Neuron (in vitro differentiated cells): ENCODE measurements around the gene NRGN.
"Not testable (repeated sequence)": the region's sequence is repeated elsewhere in the genome, so short reads cannot be mapped to it uniquely, and the experiment has no call there.

ENCODE experiments used
- H2AFZ ChIP-seq: one replicate; pipeline ENCODE4 v1.6.1; 2013; ENCODE audit warnings: low read depth, mild to moderate bottlenecking, inconsistent platforms, low read length, moderate library complexity
- H3K27me3 ChIP-seq: one replicate; pipeline ENCODE4 v1.6.1; 2013; ENCODE audit warnings: low read length; ENCODE audit not compliant: insufficient read depth
- H3K36me3 ChIP-seq: one replicate; pipeline ENCODE4 v1.6.1; 2013; ENCODE audit warnings: low read length; ENCODE audit not compliant: insufficient read depth
- H3K4me1 ChIP-seq: one replicate; pipeline ENCODE4 v1.6.1; 2013; ENCODE audit warnings: low read length; ENCODE audit not compliant: insufficient read depth
- H3K4me3 ChIP-seq: 2 replicates; pipeline ENCODE4 v1.5.1; 2013; ENCODE audit warnings: mild to moderate bottlenecking, low read length, moderate library complexity
- H3K9me3 ChIP-seq: one replicate; pipeline ENCODE4 v1.6.1; 2013; ENCODE audit warnings: low read length

The NRGN gene

DNA sequence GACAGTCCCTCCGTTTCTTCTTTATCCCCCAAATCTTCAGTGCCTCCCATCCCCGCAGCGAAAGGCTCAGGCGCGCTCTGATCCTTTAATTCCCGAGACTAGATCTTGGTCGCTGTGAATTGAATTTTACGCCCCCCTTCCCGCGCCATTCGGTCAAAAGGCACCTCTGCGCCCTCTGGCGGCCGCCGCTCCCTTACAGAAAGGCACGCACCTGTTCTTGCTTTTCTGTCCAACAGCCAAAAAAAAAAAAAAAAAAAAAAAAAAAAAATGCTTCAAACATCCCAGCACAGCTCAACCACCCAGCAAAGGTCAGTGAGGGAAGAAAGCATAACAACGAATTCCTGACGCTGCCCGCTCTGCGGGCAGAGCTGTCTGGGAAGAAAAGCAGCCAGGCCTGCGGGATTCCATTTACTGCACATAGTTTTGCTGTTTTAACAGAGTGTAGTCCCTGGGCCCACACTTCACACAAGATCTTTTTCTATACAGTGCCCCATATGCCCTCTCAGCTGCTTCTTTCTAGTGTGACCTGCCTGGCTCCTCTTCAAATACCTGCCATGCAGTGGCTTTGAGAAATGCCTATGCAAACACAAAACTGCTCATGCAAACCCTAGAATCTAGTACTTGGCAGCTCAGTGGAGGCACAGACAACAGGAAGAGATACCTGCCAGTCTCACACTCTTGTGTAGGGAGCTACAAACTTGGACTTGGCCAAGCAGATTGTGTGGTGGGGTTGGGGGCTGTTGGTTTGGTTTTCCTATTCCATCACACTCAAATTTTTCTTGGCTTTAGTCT is 23.6 kb downstream of the NRGN start:
- Histone ChIP-seq H3K27me3 (no peaks in the 10 kb centered on the region), H3K4me1 (peaks cover 3% of the 10 kb centered on the region), H3K9me3 (peaks cover 9% of the 10 kb centered on the region), H3K36me3 (peaks cover 43% of the 10 kb centered on the region), H3K4me3 (no peak overlapping the region), H2AFZ (no peak overlapping the region)

DNA sequence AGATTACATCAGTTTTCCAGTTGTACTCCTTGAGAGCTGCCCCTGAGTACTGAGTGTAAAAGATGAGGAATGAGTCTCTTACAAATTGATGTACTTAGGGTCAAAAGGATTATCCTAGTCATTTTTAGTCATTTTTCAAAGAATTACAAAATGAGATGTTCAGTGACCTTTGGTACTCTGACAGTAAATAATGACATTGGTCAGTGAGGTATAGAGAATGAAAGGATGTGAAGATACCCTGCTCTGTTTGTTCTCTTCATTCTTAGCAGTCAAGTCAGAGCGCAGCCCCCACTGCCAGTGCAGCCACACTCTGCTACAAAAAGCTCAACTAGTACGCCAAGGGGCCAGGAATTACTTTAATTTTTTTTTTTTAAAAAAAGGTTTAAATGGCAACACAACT is 26.4 kb downstream of the NRGN start:
- H3K36me3 ChIP-seq = peaks cover 65% of the 10 kb centered on the region
- no peak overlapping the region for H2AFZ ChIP-seq
- H3K9me3 ChIP-seq = peaks cover 3% of the 10 kb centered on the region
- no peak overlapping the region for H3K4me3 ChIP-seq
- H3K4me1 ChIP-seq = peaks cover 3% of the 10 kb centered on the region
- H3K27me3 ChIP-seq = no peaks in the 10 kb centered on the region

DNA sequence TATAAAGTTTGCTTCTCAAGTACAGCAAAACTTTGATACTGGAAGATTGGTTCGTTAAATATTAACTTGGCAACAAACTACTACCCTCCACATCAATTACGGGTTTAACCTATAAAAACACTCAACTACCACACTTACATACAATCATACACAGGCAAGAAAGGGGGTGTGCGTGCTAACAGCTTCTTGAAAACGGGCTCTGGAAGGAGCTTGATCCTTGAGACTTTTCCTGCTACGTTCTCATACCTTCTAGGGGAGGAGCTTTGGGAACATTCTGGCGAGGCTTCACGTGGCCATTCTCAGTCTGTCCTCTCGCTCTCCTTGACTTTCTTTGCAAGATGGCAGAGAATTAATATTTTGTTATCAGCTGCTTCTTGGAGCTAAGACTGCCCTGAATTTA is 29.2 kb downstream of the NRGN start:
- H2AFZ ChIP-seq = no peak overlapping the region
- peaks cover 83% of the 10 kb centered on the region for H3K36me3 ChIP-seq
- H3K9me3 ChIP-seq = no peaks in the 10 kb centered on the region
- no peak overlapping the region for H3K4me3 ChIP-seq
- H3K4me1 ChIP-seq = peaks cover 3% of the 10 kb centered on the region
- H3K27me3 ChIP-seq = no peaks in the 10 kb centered on the region

DNA sequence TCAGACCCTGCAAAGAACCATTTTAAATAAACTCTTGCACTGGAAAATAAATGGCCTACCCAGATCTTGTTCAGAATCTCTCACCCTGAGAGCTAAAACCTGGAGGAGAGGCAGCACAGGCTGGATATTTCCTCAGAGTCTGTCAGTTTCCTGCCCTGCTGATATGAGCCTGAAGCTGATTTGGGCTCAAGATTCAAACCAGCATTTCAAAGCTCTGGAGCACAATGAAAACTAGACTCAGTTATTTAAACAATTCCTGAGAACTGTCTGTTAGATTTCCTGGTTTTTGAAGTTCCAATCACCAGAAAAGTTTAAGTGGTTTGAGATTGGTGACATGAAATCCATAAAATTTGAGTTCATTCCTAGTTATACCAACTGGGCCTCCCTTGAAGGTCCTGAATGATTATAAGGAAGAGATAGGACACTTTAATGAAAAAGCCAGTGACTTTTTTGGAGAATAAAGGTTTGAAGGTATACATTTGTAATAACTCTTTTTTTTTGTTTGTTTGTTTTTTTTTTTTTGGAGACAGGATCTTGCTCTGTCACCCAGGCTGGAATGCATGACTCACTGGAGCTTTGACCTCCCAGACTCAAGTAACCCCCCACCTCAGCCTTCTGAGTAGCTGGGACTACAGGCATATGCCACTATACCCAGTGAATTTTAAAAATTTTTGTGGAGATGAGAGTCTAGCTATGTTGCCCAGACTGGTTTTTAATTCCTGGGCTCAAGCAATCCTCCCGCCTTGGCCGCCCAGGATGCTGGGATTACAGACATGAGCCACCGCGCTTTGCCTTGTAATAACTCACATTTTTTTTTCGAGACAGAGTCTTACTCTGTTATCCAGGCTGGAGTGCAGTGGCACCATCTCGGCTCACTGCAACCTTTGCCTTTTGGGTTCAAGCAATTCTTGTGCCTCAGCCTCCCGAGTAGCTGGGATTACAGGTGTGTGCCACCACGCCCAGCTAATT is 30.3 kb downstream of the NRGN start:
- H3K27me3 ChIP-seq = no peaks in the 10 kb centered on the region
- H3K36me3 ChIP-seq = peaks cover 80% of the 10 kb centered on the region
- no peaks in the 10 kb centered on the region for H3K9me3 ChIP-seq
- no peaks in the 10 kb centered on the region for H3K4me1 ChIP-seq
- H3K4me3 ChIP-seq = no peak overlapping the region
- H2AFZ ChIP-seq = no peak overlapping the region

DNA sequence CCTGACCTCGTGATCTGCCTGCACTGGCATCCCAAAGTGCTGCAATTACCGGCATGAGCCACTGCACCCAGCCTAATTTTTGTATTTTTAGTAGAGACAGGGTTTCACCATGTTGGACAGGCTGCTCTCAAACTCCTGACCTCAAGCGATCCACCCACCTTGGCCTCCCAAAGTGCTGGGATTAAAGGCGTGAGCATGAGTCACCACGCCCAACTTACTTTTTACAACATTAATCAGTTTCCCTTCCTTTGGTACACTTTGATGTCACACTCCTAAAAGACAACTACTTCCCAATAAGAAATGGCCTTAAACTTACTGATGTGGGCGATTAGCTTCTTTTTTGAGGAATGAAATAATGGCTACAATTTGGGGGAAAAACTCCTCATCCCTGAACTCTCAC is 31.2 kb downstream of the NRGN start:
- H3K4me1 ChIP-seq, H3K9me3 ChIP-seq, H3K4me3 ChIP-seq, H3K27me3 ChIP-seq, H2AFZ ChIP-seq: not testable (repeated sequence)
- peaks cover 76% of the 10 kb centered on the region for H3K36me3 ChIP-seq

DNA sequence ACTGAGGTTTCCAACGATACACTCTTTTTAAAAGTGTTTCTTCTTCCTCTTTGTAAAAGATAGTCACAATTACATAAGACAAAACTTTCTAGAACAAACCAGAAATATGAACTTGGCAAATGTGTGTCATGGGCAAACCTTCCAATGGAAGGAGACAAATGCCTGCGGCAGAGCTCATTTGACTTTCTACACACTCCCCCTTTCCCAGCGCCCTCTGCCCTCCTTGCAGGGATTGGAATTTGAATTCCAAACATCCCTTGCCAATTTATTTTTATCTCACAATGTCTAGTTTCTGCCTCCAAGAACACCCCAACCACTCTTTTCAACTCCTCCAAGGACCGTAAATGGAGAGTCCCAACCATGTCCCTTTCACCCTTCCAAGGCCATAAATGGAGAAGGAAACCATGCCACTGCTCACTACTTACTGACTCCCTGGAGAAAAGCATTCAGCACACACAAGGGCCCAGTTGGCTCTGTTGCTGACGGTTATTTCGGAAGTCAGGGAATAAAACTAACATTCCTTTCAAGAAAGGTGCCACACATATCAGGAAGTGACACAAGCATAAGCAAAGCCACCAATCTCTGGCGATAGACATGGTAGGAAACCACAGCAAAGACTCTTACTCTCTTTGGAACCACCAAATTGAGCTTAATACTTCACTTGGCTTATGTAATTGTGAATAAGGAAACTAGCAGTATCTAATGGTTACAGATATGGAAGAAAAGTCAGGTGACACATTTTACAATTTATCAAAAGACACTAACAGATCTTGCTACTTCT is 37.3 kb downstream of the NRGN start:
- no peak overlapping the region for H3K4me3 ChIP-seq
- no peaks in the 10 kb centered on the region for H3K27me3 ChIP-seq
- no peaks in the 10 kb centered on the region for H3K4me1 ChIP-seq
- no peaks in the 10 kb centered on the region for H3K9me3 ChIP-seq
- no peak overlapping the region for H2AFZ ChIP-seq
- peaks cover 41% of the 10 kb centered on the region for H3K36me3 ChIP-seq

DNA sequence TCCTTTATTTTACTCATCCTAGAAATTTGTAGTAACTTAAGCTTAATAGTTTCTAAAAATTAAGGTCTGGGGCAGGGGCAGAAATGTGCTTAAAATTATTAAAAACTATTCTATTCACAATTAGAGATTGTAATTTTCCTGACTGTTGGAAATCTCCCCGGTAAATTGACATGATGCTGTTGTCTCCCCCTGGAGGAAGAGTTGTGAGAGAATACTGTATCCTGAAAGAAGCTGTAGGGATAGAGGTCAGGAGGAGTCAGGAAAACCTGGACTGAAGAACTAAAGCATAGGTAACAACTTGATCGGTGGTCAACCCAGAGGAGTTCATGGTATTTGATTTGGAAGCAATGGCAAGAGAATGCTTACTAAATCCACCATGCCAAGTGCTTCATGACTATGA is 38.5 kb downstream of the NRGN start:
- Histone ChIP-seq H3K4me3 (no peak overlapping the region), H3K27me3 (no peaks in the 10 kb centered on the region), H3K4me1 (no peaks in the 10 kb centered on the region), H3K9me3 (no peaks in the 10 kb centered on the region), H2AFZ (no peak overlapping the region), H3K36me3 (peaks cover 32% of the 10 kb centered on the region)

DNA sequence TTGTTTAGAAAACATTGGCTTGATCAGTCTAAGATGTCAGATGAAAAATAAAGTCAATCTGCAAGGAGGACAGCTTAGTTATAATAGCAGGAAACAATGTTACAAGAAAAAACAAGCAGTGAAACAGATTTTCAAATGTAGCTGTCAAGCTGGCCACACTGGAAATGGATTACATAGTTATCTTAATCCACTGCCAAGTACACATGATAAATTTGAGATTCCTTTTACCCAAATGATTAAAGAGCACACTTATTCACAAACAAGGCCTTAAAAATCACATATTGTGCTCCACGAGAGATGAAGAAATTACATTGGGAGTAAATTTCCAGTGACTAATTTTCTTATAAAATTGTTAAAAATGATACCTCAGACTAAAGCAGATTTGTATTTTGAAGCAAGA is 39.8 kb downstream of the NRGN start:
- Histone ChIP-seq H3K36me3 (peaks cover 26% of the 10 kb centered on the region), H3K4me3 (no peak overlapping the region), H3K9me3 (no peaks in the 10 kb centered on the region), H3K4me1 (no peaks in the 10 kb centered on the region), H2AFZ (no peak overlapping the region), H3K27me3 (no peaks in the 10 kb centered on the region)

DNA sequence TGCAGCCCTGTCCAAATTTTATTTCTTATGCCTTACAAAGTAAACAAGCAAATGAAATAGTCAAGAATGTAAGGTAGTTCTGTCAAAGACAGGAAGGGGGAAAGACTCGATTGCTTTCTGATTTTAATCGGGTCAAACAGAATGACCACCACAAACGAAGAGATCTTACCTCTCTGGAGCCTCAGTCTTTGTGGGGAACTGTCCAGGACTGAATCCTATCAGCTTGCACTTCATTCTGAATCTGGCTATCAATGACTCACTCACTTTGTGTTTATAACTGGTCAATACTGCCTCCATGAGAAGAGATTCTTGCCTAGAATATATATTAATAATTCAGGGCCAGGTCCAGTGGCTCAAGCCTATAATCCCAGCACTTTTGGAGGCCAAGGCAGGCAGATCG is 43.3 kb downstream of the NRGN start:
- H3K4me1 ChIP-seq = no peaks in the 10 kb centered on the region
- H3K4me3 ChIP-seq = no peak overlapping the region
- no peaks in the 10 kb centered on the region for H3K27me3 ChIP-seq
- H2AFZ ChIP-seq = no peak overlapping the region
- H3K36me3 ChIP-seq = peaks cover 9% of the 10 kb centered on the region
- no peaks in the 10 kb centered on the region for H3K9me3 ChIP-seq

DNA sequence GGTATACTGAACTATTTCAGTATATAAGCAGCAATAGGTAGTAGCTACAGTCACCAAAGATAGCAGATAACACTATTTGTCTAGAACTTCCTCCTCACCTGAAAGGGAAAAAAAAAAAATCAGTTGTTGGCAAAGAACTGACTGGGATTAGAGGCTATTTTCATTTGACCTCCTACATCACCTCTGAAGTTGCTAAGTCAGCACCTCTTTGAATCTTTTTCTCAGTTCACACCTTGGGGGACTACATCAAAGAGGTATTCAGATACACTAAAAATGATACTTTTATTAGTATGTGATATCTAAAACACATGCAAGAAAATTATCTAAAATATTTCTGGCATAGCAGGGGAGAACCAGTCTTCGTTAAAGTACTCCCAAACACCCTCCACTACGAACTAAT is 44.3 kb downstream of the NRGN start:
- Histone ChIP-seq H3K27me3 (no peaks in the 10 kb centered on the region), H3K4me3 (no peak overlapping the region), H3K36me3 (peaks cover 2% of the 10 kb centered on the region), H3K9me3 (no peaks in the 10 kb centered on the region), H3K4me1 (no peaks in the 10 kb centered on the region), H2AFZ (no peak overlapping the region)

DNA sequence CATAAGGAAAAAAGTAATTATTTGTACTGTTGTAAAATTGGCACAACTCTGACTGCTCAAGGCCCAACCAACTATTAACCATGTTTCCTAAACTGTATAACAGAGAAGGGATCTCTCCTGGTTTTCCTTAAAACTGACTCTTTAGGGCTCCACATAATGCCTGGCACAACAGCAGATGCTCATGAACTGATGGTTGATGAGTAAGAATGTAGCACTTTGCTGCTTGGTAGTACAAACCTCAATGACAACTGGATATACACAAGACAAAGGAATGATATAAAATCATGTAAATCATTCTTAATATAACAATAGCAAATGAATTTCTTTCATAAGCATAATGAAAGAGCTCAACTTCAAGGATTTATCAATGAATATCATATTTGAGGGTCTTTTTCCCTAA is 48.8 kb downstream of the NRGN start:
- H3K9me3 ChIP-seq = no peaks in the 10 kb centered on the region
- peaks cover 2% of the 10 kb centered on the region for H3K36me3 ChIP-seq
- no peaks in the 10 kb centered on the region for H3K27me3 ChIP-seq
- no peak overlapping the region for H2AFZ ChIP-seq
- H3K4me1 ChIP-seq = peaks cover 11% of the 10 kb centered on the region
- H3K4me3 ChIP-seq = no peak overlapping the region

DNA sequence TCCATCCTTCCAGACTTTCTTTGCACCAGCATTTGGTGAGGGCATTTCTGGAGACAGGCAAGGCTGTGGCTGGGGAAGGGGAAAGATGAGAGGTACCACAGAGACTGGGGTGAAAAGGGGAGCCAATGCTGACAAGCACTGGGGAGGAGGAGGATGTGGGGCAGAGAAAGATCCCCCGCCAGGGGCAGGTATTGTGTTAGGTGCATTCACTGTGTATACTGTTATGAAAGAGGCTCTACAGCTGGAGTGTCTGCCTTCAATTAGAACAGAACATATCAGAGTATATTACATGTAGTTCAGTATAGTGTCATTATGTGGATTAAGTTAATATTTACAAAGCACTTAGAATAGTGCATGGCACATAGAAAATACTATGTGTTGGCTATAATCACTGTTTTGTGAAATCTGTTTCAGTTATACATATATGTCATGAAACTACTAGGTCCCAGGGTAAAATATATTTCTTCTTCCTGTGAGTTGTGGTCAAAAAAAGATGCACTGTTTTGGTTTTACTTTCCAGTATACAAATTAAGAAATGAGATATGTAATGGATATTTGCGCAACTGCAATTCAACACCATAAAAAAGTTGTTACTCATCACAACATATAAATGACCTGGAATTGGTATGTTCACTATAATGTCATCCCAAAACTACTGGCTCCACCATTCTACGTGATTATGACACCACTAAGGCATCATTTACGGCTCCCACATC is 52.0 kb downstream of the NRGN start:
- no peaks in the 10 kb centered on the region for H3K9me3 ChIP-seq
- no peak overlapping the region for H3K4me3 ChIP-seq
- H2AFZ ChIP-seq = no peak overlapping the region
- H3K36me3 ChIP-seq = no peaks in the 10 kb centered on the region
- no peaks in the 10 kb centered on the region for H3K27me3 ChIP-seq
- H3K4me1 ChIP-seq = peaks cover 13% of the 10 kb centered on the region
